H9 (cell line): Measurements from ENCODE around the gene SYCE3. TPM values are rescaled to one million over a fixed set of nuclear protein-coding genes. Genes with fewer than 3 reads are reported as not detected.
A peak's percentile ranks its signal among the peaks of the same experiment; 100 is the strongest.

ENCODE experiments used
- DNase-seq: peaks from one replicate; pipeline ENCODE4 v3.0.0-alpha.2; 2017
- H2AFZ ChIP-seq: one replicate; pipeline ENCODE4 v1.6.1; 2013; ENCODE audit warnings: mild to moderate bottlenecking, low read length, control low read depth, moderate library complexity
- H2AK5ac ChIP-seq: 2 replicates; pipeline ENCODE4 v1.6.1; 2013; ENCODE audit warnings: low read length, control low read depth, mixed read lengths; ENCODE audit not compliant: insufficient read length
- H2BK120ac ChIP-seq: one replicate; pipeline ENCODE4 v1.6.1; 2013; ENCODE audit warnings: low read depth, mild to moderate bottlenecking, low read length, control low read depth, inconsistent platforms; ENCODE audit not compliant: poor library complexity, severe bottlenecking
- H2BK12ac ChIP-seq: 2 replicates; pipeline ENCODE4 v1.6.1; 2013; ENCODE audit warnings: low read length, control low read depth, mixed read lengths, low read depth; ENCODE audit not compliant: insufficient read length
- H2BK15ac ChIP-seq: 2 replicates; pipeline ENCODE4 v1.6.1; 2013; ENCODE audit warnings: low read depth, low read length, control low read depth
- H2BK20ac ChIP-seq: one replicate; pipeline ENCODE4 v1.6.1; 2013; ENCODE audit warnings: low read depth, mild to moderate bottlenecking, low read length, control low read depth, inconsistent platforms; ENCODE audit not compliant: poor library complexity, severe bottlenecking
- H2BK5ac ChIP-seq: 2 replicates; pipeline ENCODE4 v1.6.1; 2013; ENCODE audit warnings: low read length, control low read depth, mixed read lengths; ENCODE audit not compliant: insufficient read length
- H3K14ac ChIP-seq: 2 replicates; pipeline ENCODE4 v1.6.1; 2013; ENCODE audit warnings: low read length, control low read depth; ENCODE audit not compliant: insufficient read depth
- H3K18ac ChIP-seq: 2 replicates; pipeline ENCODE4 v1.6.1; 2013; ENCODE audit warnings: low read depth, mild to moderate bottlenecking, mixed read lengths, low read length, control low read depth; ENCODE audit not compliant: insufficient read length
- H3K23ac ChIP-seq: 2 replicates; pipeline ENCODE4 v1.6.1; 2013; ENCODE audit warnings: low read length, control low read depth, mixed read lengths, low read depth; ENCODE audit not compliant: insufficient read length
- H3K23me2 ChIP-seq: 2 replicates; pipeline ENCODE4 v1.6.1; 2013; ENCODE audit warnings: low read depth, mild to moderate bottlenecking, mixed read lengths, low read length, control low read depth; ENCODE audit not compliant: insufficient read length, poor library complexity, severe bottlenecking
- H3K27ac ChIP-seq: 2 replicates; pipeline ENCODE4 v1.5.1; 2013; ENCODE audit warnings: low read length, control low read depth, mixed read lengths, low read depth; ENCODE audit not compliant: insufficient read length
- H3K27me3 ChIP-seq: 2 replicates; pipeline ENCODE4 v1.6.1; 2013; ENCODE audit warnings: low read length, control low read depth, inconsistent platforms; ENCODE audit not compliant: insufficient read depth
- H3K4ac ChIP-seq: 2 replicates; pipeline ENCODE4 v1.6.1; 2013; ENCODE audit warnings: low read depth, mild to moderate bottlenecking, control low read depth, inconsistent platforms, low read length, moderate library complexity
- H3K4me1 ChIP-seq: 2 replicates; pipeline ENCODE4 v1.6.1; 2013; ENCODE audit warnings: low read length, control low read depth, inconsistent platforms; ENCODE audit not compliant: insufficient read depth
- H3K4me2 ChIP-seq: 2 replicates; pipeline ENCODE4 v1.6.1; 2013; ENCODE audit warnings: low read length, control low read depth, mixed read lengths; ENCODE audit not compliant: insufficient read length, insufficient read depth
- H3K56ac ChIP-seq: 2 replicates; pipeline ENCODE4 v1.6.1; 2013; ENCODE audit warnings: low read depth, mild to moderate bottlenecking, mixed read lengths, low read length, control low read depth; ENCODE audit not compliant: insufficient read length
- H3K79me1 ChIP-seq: 2 replicates; pipeline ENCODE4 v1.6.1; 2013; ENCODE audit warnings: low read depth, mild to moderate bottlenecking, moderate library complexity, low read length, control low read depth, inconsistent platforms; ENCODE audit not compliant: insufficient read depth, poor library complexity, severe bottlenecking
- H3K79me2 ChIP-seq: 2 replicates; pipeline ENCODE4 v1.6.1; 2013; ENCODE audit warnings: low read length, control low read depth, inconsistent platforms; ENCODE audit not compliant: insufficient read depth
- H3K9ac ChIP-seq: 2 replicates; pipeline ENCODE4 v1.6.1; 2013; ENCODE audit warnings: low read length, control low read depth, mixed read lengths; ENCODE audit not compliant: insufficient read length; ENCODE audit errors: extremely low read depth
- H3K9me3 ChIP-seq: one replicate; pipeline ENCODE4 v1.6.1; 2013; ENCODE audit warnings: low read depth, low read length, inconsistent platforms; ENCODE audit not compliant: control insufficient read depth
- H3T11ph ChIP-seq: one replicate; pipeline ENCODE4 v1.6.1; 2013; ENCODE audit warnings: mild to moderate bottlenecking, low read length, control low read depth, inconsistent platforms
- H4K20me1 ChIP-seq: one replicate; pipeline ENCODE4 v1.6.1; 2013; ENCODE audit not compliant: control insufficient read depth, insufficient read length, insufficient read depth
- H4K5ac ChIP-seq: 2 replicates; pipeline ENCODE4 v1.6.1; 2013; ENCODE audit warnings: low read depth, mild to moderate bottlenecking, mixed read lengths, low read length, control low read depth; ENCODE audit not compliant: insufficient read length
- H4K8ac ChIP-seq: replicated peaks from 2 replicates; pipeline ENCODE4 v1.6.1; 2013; ENCODE audit warnings: low read length, control low read depth, mixed read lengths, low read depth; ENCODE audit not compliant: insufficient read length
- H4K91ac ChIP-seq: 2 replicates; pipeline ENCODE4 v1.6.1; 2013; ENCODE audit warnings: low read depth, mild to moderate bottlenecking, moderate library complexity, mixed read lengths, low read length, control low read depth; ENCODE audit not compliant: insufficient read length
- H3K27ac Mint-ChIP-seq, 3 experiments: 2 replicates in 2 of 3; 3 replicates in 1 of 3; pipeline ENCODE4 v1.8.0; 2020 to 2021; ENCODE audit warnings: mixed read lengths in 3 of 3, mild to moderate bottlenecking in 1 of 3, moderate library complexity in 1 of 3
- H3K27me3 Mint-ChIP-seq: 2 replicates; pipeline ENCODE4 v1.8.0; 2021; ENCODE audit warnings: low read depth, mild to moderate bottlenecking, moderate library complexity, mixed read lengths
- H3K36me3 Mint-ChIP-seq, 3 experiments: 2 replicates in 2 of 3; 3 replicates in 1 of 3; pipeline ENCODE4 v1.8.0; 2020 to 2021; ENCODE audit warnings: low read depth in 3 of 3, mixed read lengths in 3 of 3; ENCODE audit not compliant: insufficient read depth in 1 of 3
- H3K4me1 Mint-ChIP-seq, 2 experiments: 2 replicates each; pipeline ENCODE4 v1.8.0; 2020; ENCODE audit warnings: mixed read lengths in 2 of 2
- H3K4me3 Mint-ChIP-seq, 2 experiments: 2 replicates in 1 of 2; 3 replicates in 1 of 2; pipeline ENCODE4 v1.8.0; 2020 to 2021; ENCODE audit warnings: mild to moderate bottlenecking in 2 of 2, mixed read lengths in 2 of 2, moderate library complexity in 1 of 2
- H3K9me3 Mint-ChIP-seq, 2 experiments: 2 replicates in 1 of 2; 3 replicates in 1 of 2; pipeline ENCODE4 v1.8.0; 2020; ENCODE audit warnings: mild to moderate bottlenecking in 2 of 2, mixed read lengths in 2 of 2, moderate library complexity in 1 of 2
- WGBS: extraction: QIAGEN DNeasy Blood & Tissue Kit; methylation state at CpG from one replicate; pipeline ENCODE4 v1.1.7; 2013; ENCODE audit warnings: missing lambda C conversion rate, low lambda C conversion rate, mixed read lengths; ENCODE audit not compliant: insufficient read length; ENCODE audit errors: extremely low coverage; 5-methylcytosine and 5-hydroxymethylcytosine counted together
- total RNA-seq: library from RNA; stranded (reverse); gene quantifications from 2 replicates; pipeline ENCODE4 v1.2.1, GENCODE V29; 2021
- TF ChIP-seq, protein P1 (sequence below): fragments of 200-600 bp; sonication (generic); conservative IDR thresholded peaks from 3 replicates; pipeline ENCODE4 v1.8.0; 2021; ENCODE audit warnings: antibody characterized with exemption, mild to moderate bottlenecking

Gene SYCE3
- total RNA-seq, 1 experiment from 2014 or later, result 0.85 TPM

- Histone ChIP-seq H3K4ac (no peak overlapping the region), H2AFZ (no peak overlapping the region), H2BK12ac (no peak overlapping the region), H3K79me1 (no peaks in the 10 kb centered on the region), H4K8ac (no peak overlapping the region), H3K14ac (no peak overlapping the region), H3K23me2 (peaks cover 3% of the 10 kb centered on the region), H3K4me1 (no peaks in the 10 kb centered on the region; the same call in 1 of the 2 replicates), H3T11ph (no peak overlapping the region), H3K4me2 (no peak overlapping the region), H4K91ac (no peak overlapping the region), H2BK15ac (no peak overlapping the region), H2BK120ac (no peak overlapping the region), H3K27me3 (peaks cover 4% of the 10 kb centered on the region; the same call in 1 of the 2 replicates), H3K56ac (no peak overlapping the region), H2AK5ac (no peak overlapping the region), H4K20me1 (no peaks in the 10 kb centered on the region), H3K23ac (no peak overlapping the region), H3K79me2 (no peaks in the 10 kb centered on the region), H3K27ac (no peak overlapping the region), H2BK5ac (no peak overlapping the region), H4K5ac (no peak overlapping the region), H3K9me3 (no peaks in the 10 kb centered on the region), H3K18ac (no peak overlapping the region), H3K9ac (no peak overlapping the region), H2BK20ac (no peak overlapping the region)
- Mint-ChIP-seq H3K9me3 (no peaks in the 10 kb centered on the region; a peak in 1 of 5 replicates), H3K27me3 (peaks cover 42% of the 10 kb centered on the region), H3K27ac (no peak overlapping the region), H3K4me3 (no peak overlapping the region), H3K4me1 (peaks cover 13 to 14% of the 10 kb centered on the region in 2 experiments), H3K36me3 (no peaks in the 10 kb centered on the region; a peak in 1 of 7 replicates)
- peak; percentile 41 for DNase-seq
- TF ChIP-seq, protein P1, sequence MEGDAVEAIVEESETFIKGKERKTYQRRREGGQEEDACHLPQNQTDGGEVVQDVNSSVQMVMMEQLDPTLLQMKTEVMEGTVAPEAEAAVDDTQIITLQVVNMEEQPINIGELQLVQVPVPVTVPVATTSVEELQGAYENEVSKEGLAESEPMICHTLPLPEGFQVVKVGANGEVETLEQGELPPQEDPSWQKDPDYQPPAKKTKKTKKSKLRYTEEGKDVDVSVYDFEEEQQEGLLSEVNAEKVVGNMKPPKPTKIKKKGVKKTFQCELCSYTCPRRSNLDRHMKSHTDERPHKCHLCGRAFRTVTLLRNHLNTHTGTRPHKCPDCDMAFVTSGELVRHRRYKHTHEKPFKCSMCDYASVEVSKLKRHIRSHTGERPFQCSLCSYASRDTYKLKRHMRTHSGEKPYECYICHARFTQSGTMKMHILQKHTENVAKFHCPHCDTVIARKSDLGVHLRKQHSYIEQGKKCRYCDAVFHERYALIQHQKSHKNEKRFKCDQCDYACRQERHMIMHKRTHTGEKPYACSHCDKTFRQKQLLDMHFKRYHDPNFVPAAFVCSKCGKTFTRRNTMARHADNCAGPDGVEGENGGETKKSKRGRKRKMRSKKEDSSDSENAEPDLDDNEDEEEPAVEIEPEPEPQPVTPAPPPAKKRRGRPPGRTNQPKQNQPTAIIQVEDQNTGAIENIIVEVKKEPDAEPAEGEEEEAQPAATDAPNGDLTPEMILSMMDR, result no peak
- no CpG with 5 or more reads among the region's 103 CpGs for WGBS
Observed at GRCh38 chr22:50604256-50605001, 41.7 kb upstream of the SYCE3 start.
